ENCODE data around the gene ARHGEF12.

The ARHGEF12 gene

GRCh38 chr11:120441592-120441991 is 105.4 kb downstream of the ARHGEF12 start:
- H3K27ac ChIP-seq (ENCODE audit: poor library complexity, severe bottlenecking), result no peak overlapping the region
- no peaks in the 10 kb centered on the region for H3K9me3 ChIP-seq (ENCODE audit: severe bottlenecking)
- no peak for TF ChIP-seq CTCF (IDR thresholded peaks at IDR 0.05; ENCODE audit: poor library complexity, severe bottlenecking)
- DNase-seq (ENCODE audit: low spot score) (no peak), ATAC-seq (ENCODE audit: low read depth) (no peak)
- no peaks in the 10 kb centered on the region for H3K4me1 ChIP-seq (ENCODE audit: insufficient read depth, poor library complexity, severe bottlenecking)
- H3K4me3 ChIP-seq (ENCODE audit: severe bottlenecking), result no peak overlapping the region
- H3K36me3 ChIP-seq (ENCODE audit: low read depth), result peaks cover 75% of the 10 kb centered on the region
- no peaks in the 10 kb centered on the region for H3K27me3 ChIP-seq (ENCODE audit: insufficient read depth, poor library complexity, severe bottlenecking)

GRCh38 chr11:120442031-120442430 is 105.8 kb downstream of the ARHGEF12 start:
- no peak for ATAC-seq (ENCODE audit: low read depth)
- H3K4me3 ChIP-seq (ENCODE audit: severe bottlenecking), result no peak overlapping the region
- no peak for TF ChIP-seq CTCF (IDR thresholded peaks at IDR 0.05; ENCODE audit: poor library complexity, severe bottlenecking)

DNA sequence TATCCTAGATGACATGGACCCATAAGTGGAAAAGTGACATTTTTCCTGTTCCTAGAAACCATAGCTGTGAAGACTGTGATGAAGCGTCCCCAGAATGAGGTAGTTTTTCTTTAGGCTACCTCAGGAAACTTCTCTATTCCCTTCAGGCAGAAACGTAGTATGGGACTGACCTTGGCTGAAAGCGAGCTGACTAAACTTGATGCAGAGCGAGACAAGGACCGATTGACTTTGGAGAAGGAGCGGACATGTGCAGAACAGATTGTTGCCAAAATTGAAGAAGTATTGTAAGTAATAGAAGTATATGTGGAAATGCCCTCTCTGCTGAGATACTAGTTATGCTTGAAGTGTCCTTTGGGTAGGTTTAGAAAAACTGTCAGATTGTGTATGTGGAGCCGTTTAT is 110.6 kb downstream of the ARHGEF12 start:
- ATAC-seq (ENCODE audit: low read depth), result no peak
- no peak for DNase-seq (ENCODE audit: low spot score)
- Histone ChIP-seq H3K27ac (ENCODE audit: poor library complexity, severe bottlenecking) (no peak overlapping the region), H3K9me3 (ENCODE audit: severe bottlenecking) (no peaks in the 10 kb centered on the region), H3K4me1 (ENCODE audit: insufficient read depth, poor library complexity, severe bottlenecking) (no peaks in the 10 kb centered on the region), H3K36me3 (ENCODE audit: low read depth) (peaks cover 79% of the 10 kb centered on the region), H3K27me3 (ENCODE audit: insufficient read depth, poor library complexity, severe bottlenecking) (no peaks in the 10 kb centered on the region), H3K4me3 (ENCODE audit: severe bottlenecking) (no peak overlapping the region)
- TF ChIP-seq CTCF (IDR thresholded peaks at IDR 0.05; ENCODE audit: poor library complexity, severe bottlenecking), result no peak

More at GRCh38 chr11:120442031-120442430, 105.8 kb downstream of the ARHGEF12 start:
- no peak for DNase-seq (ENCODE audit: low spot score)
- H3K4me1 ChIP-seq (ENCODE audit: insufficient read depth, poor library complexity, severe bottlenecking), result no peaks in the 10 kb centered on the region
- H3K36me3 ChIP-seq (ENCODE audit: low read depth), result peaks cover 75% of the 10 kb centered on the region
- no peaks in the 10 kb centered on the region for H3K9me3 ChIP-seq (ENCODE audit: severe bottlenecking)
- no peak overlapping the region for H3K27ac ChIP-seq (ENCODE audit: poor library complexity, severe bottlenecking)
- H3K27me3 ChIP-seq (ENCODE audit: insufficient read depth, poor library complexity, severe bottlenecking), result no peaks in the 10 kb centered on the region

DNA sequence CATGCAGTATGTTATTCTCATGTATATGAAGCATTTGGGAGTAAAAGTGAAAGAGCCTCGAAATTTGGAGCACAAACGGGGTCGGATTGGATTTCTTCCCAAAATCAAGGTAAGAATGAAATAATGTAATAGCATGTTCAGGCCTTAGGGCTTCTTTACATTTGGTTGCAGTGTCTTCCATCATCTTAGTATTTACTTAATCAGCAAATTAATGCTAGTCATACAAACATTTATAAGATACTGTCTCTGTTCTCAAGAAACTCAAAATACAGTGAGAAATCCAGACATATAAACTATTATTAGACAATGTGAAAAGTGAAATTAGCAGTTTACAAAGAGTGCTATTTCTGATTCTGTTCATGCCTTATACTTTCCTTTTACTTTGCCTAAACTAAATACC is 112.0 kb downstream of the ARHGEF12 start:
- H3K27me3 ChIP-seq (ENCODE audit: insufficient read depth, poor library complexity, severe bottlenecking), result no peaks in the 10 kb centered on the region
- ATAC-seq (ENCODE audit: low read depth), result no peak
- H3K27ac ChIP-seq (ENCODE audit: poor library complexity, severe bottlenecking), result no peak overlapping the region
- no peak for TF ChIP-seq CTCF (IDR thresholded peaks at IDR 0.05; ENCODE audit: poor library complexity, severe bottlenecking)
- H3K9me3 ChIP-seq (ENCODE audit: severe bottlenecking), result no peaks in the 10 kb centered on the region
- peaks cover 78% of the 10 kb centered on the region for H3K36me3 ChIP-seq (ENCODE audit: low read depth)
- DNase-seq (ENCODE audit: low spot score), result no peak
- H3K4me1 ChIP-seq (ENCODE audit: insufficient read depth, poor library complexity, severe bottlenecking), result no peaks in the 10 kb centered on the region
- H3K4me3 ChIP-seq (ENCODE audit: severe bottlenecking), result no peak overlapping the region

GRCh38 chr11:120455487-120455886 is 119.3 kb downstream of the ARHGEF12 start:
- H3K4me3 ChIP-seq (ENCODE audit: severe bottlenecking), result no peak overlapping the region
- TF ChIP-seq CTCF (IDR thresholded peaks at IDR 0.05; ENCODE audit: poor library complexity, severe bottlenecking), result no peak
- H3K27ac ChIP-seq (ENCODE audit: poor library complexity, severe bottlenecking), result no peak overlapping the region
- DNase-seq (ENCODE audit: low spot score) (no peak), ATAC-seq (ENCODE audit: low read depth) (no peak)
- no peaks in the 10 kb centered on the region for H3K27me3 ChIP-seq (ENCODE audit: insufficient read depth, poor library complexity, severe bottlenecking)
- H3K4me1 ChIP-seq (ENCODE audit: insufficient read depth, poor library complexity, severe bottlenecking), result no peaks in the 10 kb centered on the region
- H3K36me3 ChIP-seq (ENCODE audit: low read depth), result peaks cover 90% of the 10 kb centered on the region
- H3K9me3 ChIP-seq (ENCODE audit: severe bottlenecking), result no peaks in the 10 kb centered on the region

Data from RWPE2 (cell line).